IPS-11a (cell line): ENCODE results near the gene OGFR.
"Not testable (repeated sequence)": the region's sequence is repeated elsewhere in the genome, so short reads cannot be mapped to it uniquely, and the experiment has no call there.

ENCODE experiments used
- H3K4me3 ChIP-seq: one replicate; pipeline ENCODE4 v1.5.1; 2013; ENCODE audit warnings: low read depth, low read length, control low read depth

OGFR gene

GRCh38 chr20:62836967-62837490, 32.4 kb downstream of the OGFR start:
- H3K4me3 ChIP-seq = no peak overlapping the region

DNA sequence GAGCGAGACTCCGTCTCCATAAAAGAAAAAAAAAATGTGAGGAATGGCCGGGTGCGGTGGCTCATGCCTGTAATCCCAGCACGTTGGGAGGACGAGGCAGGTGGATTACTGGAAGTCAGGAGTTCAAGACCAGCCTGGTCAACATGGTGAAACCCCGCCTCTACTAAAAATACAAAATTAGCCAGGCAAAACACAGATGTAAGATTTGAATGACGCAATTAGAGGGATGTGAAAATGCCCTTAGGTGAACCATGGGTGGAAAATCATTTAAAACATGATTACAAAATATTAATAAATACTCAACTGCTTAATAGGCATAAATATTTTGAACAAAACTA, 33.1 kb downstream of the OGFR start:
- no peak overlapping the region for H3K4me3 ChIP-seq

DNA sequence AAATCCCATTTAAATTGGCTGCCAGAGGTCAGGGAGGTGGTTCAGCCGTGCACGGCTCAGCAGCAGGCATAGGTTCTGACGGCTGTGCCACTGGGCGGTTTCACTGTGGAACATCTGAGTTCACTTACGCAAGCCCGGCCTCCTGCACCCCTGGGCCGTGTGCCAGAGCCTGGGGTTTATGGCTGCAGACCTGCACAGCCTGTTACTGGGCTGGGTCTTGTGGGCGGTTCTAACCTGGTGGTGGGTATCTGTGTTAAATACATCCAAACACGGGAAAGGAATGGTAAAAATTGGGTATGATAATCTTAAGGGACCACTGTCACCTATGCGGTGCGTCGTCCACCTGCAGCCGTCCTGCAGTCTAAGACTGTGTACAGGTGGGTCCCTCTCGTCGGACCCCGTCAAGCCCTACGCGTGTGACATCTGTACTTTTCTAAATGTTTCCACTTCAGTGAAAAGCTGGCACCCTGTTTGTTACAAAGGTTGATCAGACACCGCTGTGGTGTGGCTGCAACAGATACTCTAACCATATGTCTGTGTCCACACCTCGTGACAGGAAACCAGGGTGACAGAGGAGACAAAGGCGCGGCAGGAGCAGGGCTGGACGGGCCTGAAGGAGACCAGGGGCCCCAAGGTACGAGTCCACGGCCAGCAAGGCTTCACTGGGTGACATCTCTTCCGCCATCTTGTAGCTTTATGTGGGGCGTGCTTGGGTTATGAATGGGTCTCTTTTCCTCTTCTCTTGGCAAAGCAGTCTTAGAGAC, 33.7 kb downstream of the OGFR start:
- H3K4me3 ChIP-seq = no peak overlapping the region

GRCh38 chr20:62839261-62839660, 34.6 kb downstream of the OGFR start:
- no peak overlapping the region for H3K4me3 ChIP-seq

- no peak overlapping the region for H3K4me3 ChIP-seq
Measured at GRCh38 chr20:62839816-62840215, 35.2 kb downstream of the OGFR start.

DNA sequence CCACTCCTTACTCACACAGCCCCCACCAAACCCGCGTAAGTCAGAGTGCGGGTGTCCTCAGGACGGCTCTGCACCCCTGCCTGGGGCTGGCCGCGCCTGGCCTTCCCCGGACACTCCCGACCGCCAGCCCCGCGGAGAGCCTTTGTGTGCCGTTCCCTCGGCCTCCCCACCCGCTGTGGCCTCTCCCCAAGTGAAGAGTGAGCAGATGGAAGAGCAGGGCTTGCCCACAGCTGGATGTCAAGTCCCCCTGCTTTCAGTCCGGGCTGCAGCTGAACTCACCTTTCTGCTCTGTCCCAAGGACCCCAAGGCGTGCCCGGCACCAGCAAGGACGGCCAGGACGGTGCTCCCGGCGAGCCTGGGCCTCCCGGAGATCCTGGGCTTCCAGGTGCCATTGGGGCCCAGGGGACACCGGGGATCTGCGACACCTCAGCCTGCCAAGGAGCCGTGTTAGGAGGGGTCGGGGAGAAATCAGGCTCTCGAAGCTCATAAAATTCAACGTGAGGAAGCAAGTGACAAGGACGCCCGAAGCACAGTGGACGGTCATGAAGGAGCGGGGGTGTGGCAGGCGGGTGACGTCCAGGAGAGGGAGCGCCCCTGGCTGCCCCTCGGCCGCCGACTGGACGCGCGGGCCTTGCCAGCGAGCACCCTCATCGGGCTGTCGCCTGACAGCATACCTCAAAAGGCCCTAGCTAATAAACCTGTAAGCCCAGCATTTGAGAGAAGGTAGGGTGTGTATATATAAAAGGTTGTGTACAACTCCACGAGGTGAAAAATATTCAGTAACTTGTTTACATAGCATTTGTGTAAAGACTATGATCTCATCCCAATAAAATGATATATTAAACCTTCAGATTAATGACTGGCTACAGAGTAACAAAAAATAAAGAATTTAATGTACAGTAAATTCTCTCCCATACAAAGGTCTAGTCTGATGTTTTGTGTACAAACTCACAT, 35.9 kb downstream of the OGFR start:
- no peak overlapping the region for H3K4me3 ChIP-seq

GRCh38 chr20:62841705-62842212, 37.1 kb downstream of the OGFR start:
- no peak overlapping the region for H3K4me3 ChIP-seq

GRCh38 chr20:62843656-62844055, 39.0 kb downstream of the OGFR start:
- H3K4me3 ChIP-seq = no peak overlapping the region

GRCh38 chr20:62844182-62844581, 39.5 kb downstream of the OGFR start:
- no peak overlapping the region for H3K4me3 ChIP-seq

- no peak overlapping the region for H3K4me3 ChIP-seq
Measured at GRCh38 chr20:62845416-62846160, 41.0 kb downstream of the OGFR start.

- no peak overlapping the region for H3K4me3 ChIP-seq
Measured at GRCh38 chr20:62846166-62846890, 41.7 kb downstream of the OGFR start.

DNA sequence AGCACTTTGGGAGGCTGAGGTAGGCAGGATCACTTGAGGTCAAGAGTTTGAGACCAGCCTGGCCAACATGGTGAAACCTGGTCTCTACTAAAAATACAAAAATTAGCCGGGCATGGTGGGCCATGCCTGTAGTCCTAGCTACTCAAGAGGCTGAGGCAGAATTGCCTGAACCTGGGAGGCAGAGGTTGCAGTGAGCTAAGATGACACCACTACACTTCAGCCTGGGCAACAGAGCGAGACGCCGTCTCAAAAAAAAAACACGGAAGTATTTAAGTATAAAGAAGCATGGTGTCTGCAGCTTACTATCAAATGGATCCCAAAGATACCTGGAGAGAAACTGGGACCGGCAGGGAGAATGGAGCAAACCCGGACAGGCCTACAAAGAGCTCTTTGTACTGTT, 44.3 kb downstream of the OGFR start:
- not testable (repeated sequence) for H3K4me3 ChIP-seq

DNA sequence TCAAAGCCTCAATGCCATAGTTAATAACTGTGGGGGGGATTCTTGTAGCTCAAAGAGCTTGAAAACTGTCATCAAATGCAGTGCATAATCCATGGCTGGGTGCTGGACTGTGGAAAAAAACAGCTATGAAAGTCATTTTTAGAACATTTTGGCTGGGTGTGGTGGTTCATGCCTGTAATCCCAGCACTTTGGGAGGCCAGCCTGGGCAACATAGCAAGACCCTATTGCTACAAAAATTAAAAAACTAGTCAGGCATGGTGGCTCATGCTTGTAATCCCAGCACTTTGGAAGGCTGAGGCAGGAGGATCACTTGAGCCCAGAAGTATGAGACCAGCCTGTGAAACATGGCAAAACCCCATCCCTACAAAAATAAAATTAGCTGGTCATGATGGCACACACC, 44.8 kb downstream of the OGFR start:
- H3K4me3 ChIP-seq = no peak overlapping the region

DNA sequence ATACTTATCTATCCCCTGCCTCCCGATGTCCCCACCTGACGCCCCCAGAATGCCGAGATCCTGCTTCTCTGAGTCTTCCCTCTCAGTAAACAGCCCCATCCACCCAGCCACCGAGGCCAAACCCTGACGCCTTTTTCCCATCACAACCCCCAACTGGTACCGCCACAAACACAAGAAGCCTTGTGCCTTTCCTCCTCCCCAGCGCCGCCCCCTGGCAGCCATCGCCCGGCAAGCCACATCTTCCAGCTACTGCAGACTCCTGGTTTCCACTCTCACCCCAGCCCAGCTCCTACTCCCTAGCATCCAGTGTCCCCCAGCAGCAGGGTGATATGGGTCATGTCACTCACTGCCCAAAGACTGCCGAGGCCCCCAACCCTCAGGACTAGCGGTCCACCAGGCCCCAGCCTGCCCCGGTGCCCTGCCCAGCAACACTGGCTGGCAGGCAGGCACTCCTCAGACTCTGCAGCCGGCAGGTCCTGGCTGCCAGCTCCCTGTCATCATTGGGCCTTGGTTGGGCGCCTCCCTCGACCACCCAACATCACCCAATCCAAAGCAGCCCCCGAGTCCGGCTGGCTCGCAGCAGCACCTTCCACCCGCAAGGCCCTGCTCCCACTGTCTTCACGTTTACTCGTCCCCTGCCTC, 45.8 kb downstream of the OGFR start:
- no peak overlapping the region for H3K4me3 ChIP-seq

GRCh38 chr20:62852196-62852595, 47.6 kb downstream of the OGFR start:
- no peak overlapping the region for H3K4me3 ChIP-seq

- no peak overlapping the region for H3K4me3 ChIP-seq
Measured at GRCh38 chr20:62852841-62853240, 48.2 kb downstream of the OGFR start.

GRCh38 chr20:62853304-62853703, 48.7 kb downstream of the OGFR start:
- not testable (repeated sequence) for H3K4me3 ChIP-seq

GRCh38 chr20:62854121-62854520, 49.5 kb downstream of the OGFR start:
- no peak overlapping the region for H3K4me3 ChIP-seq

DNA sequence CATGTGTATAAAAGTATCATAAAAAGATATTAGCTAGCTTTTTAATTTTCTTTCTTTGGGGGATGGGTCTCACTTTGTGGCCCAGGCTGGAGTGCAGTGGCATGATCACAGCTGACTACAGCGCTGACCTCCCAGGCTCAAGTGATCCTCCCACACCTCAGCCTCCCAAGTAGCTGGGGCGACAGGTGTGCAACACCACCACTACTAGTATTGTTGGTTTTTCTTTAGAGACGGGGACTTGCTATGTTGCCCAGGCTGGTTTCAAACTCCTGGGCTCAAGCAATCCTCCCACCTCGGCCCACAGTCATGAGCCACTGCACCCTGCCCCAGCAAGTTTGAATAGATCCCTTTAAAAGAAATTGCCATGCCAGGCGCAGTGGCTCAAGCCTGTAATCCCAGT, 50.5 kb downstream of the OGFR start:
- H3K4me3 ChIP-seq = no peak overlapping the region
